Mammary epithelial cell (primary cell): ENCODE data around the gene GDA.

Experiments used
- CTCF ChIP-seq, 2 donors: IDR thresholded peaks in 1 of 2; conservative IDR thresholded peaks in 1 of 2; 2 replicates each; pipeline ENCODE4 v1.5.1; 2011 to 2012; ENCODE audit warnings: inconsistent platforms in 2 of 2, low read length in 2 of 2, mild to moderate bottlenecking in 2 of 2, control low read depth in 1 of 2, low read depth in 1 of 2; ENCODE audit not compliant: insufficient read depth in 1 of 2; ENCODE audit errors: extremely low read depth in 1 of 2
- EZH2 ChIP-seq: IDR thresholded peaks from 2 replicates; pipeline ENCODE4 v1.6.1; 2012; ENCODE audit warnings: low read length, inconsistent platforms, borderline replicate concordance

- TF ChIP-seq CTCF (conservative IDR thresholded peaks at IDR 0.05 in 1 of 2, IDR thresholded peaks at IDR 0.05 in 1 of 2; ENCODE audit: extremely low read depth in 1 of 2, insufficient read depth in 1 of 2, low read depth in 1 of 2, low read length in 2 of 2): no peak
- TF ChIP-seq EZH2: no peak
Measured at GRCh38 chr9:72251589-72251988, 102.3 kb downstream of the GDA start.
